CD14-positive monocyte (primary cell): ENCODE data around the gene DYSF. TPM values are rescaled to one million over a fixed set of nuclear protein-coding genes. Genes with fewer than 3 reads are reported as not detected.

Experiments
- DNase-seq, 3 donors: peaks; one replicate each; pipeline ENCODE4 v3.0.0-alpha.2; 2011 to 2022
- H2AFZ ChIP-seq: 2 replicates; pipeline ENCODE4 v1.6.0; 2012; ENCODE audit warnings: mild to moderate bottlenecking, low read depth, low read length, inconsistent platforms; ENCODE audit not compliant: insufficient read depth, poor library complexity, severe bottlenecking
- H3K27ac ChIP-seq, 2 donors: 1 replicate in 1 of 2; 2 replicates in 1 of 2; pipeline ENCODE4 v1.5.1; 2012 to 2013; ENCODE audit warnings: low read length in 2 of 2, control low read depth in 1 of 2, inconsistent platforms in 1 of 2, low read depth in 1 of 2, mild to moderate bottlenecking in 1 of 2
- H3K27me3 ChIP-seq, 2 donors: one replicate each; pipeline versions ENCODE4 v1.6.0 to v1.6.1; 2011 to 2013; ENCODE audit warnings: low read length in 2 of 2; ENCODE audit not compliant: control insufficient read depth in 2 of 2, insufficient read depth in 2 of 2
- H3K36me3 ChIP-seq, 2 donors: replicated peaks in 1 of 2; 1 replicate in 1 of 2; 2 replicates in 1 of 2; pipeline versions ENCODE4 v1.5.1 to v1.6.1; 2012 to 2013; ENCODE audit warnings: low read length in 2 of 2, control low read depth in 1 of 2, inconsistent platforms in 1 of 2, mild to moderate bottlenecking in 1 of 2; ENCODE audit not compliant: insufficient read depth in 2 of 2, control insufficient read depth in 1 of 2
- H3K4me1 ChIP-seq, 2 donors: 1 replicate in 1 of 2; 2 replicates in 1 of 2; pipeline versions ENCODE4 v1.5.1 to v1.6.1; 2012 to 2013; ENCODE audit warnings: low read length in 2 of 2, control low read depth in 1 of 2, inconsistent platforms in 1 of 2, mild to moderate bottlenecking in 1 of 2, moderate library complexity in 1 of 2; ENCODE audit not compliant: insufficient read depth in 2 of 2, control insufficient read depth in 1 of 2
- H3K4me2 ChIP-seq: replicated peaks from 2 replicates; pipeline ENCODE3; 2012; ENCODE audit warnings: low read length, moderate library complexity, mild to moderate bottlenecking; ENCODE audit not compliant: poor library complexity, severe bottlenecking; ENCODE audit errors: extremely low read depth
- H3K4me3 ChIP-seq, 3 experiments: fragments of 200-600 bp in 1 of 3; sonication (generic) in 1 of 3; replicated peaks in 1 of 3; 1 replicate in 2 of 3; 2 replicates in 1 of 3; pipeline ENCODE4 v1.5.1; 2011 to 2013; ENCODE audit warnings: low read length in 3 of 3, mild to moderate bottlenecking in 3 of 3, control low read depth in 2 of 3, low read depth in 2 of 3, inconsistent platforms in 1 of 3, moderate library complexity in 1 of 3
- H3K79me2 ChIP-seq: 2 replicates; pipeline ENCODE4 v1.6.0; 2012; ENCODE audit warnings: mild to moderate bottlenecking, control low read depth, inconsistent platforms, low read length, moderate library complexity; ENCODE audit not compliant: insufficient read depth
- H3K9ac ChIP-seq: 2 replicates; pipeline ENCODE4 v1.6.0; 2017; ENCODE audit warnings: low read length, mild to moderate bottlenecking; ENCODE audit not compliant: insufficient read depth, poor library complexity, severe bottlenecking
- H3K9me3 ChIP-seq, 2 donors: replicated peaks in 1 of 2; 1 replicate in 1 of 2; 2 replicates in 1 of 2; pipeline versions ENCODE4 v1.5.1 to v1.6.1; 2012 to 2013; ENCODE audit warnings: low read length in 2 of 2, control low read depth in 1 of 2; ENCODE audit not compliant: control insufficient read depth in 1 of 2, insufficient read depth in 1 of 2
- H4K20me1 ChIP-seq: 2 replicates; pipeline ENCODE4 v1.6.0; 2012; ENCODE audit warnings: mild to moderate bottlenecking, low read length, control low read depth, moderate library complexity; ENCODE audit not compliant: insufficient read depth
- H3K27ac Mint-ChIP-seq, 7 donors: one replicate each; pipeline ENCODE4 v1.8.0; 2020; ENCODE audit warnings: mild to moderate bottlenecking in 7 of 7, mixed read lengths in 7 of 7, moderate library complexity in 6 of 7, inconsistent platforms in 2 of 7
- H3K27me3 Mint-ChIP-seq, 3 donors: one replicate each; pipeline ENCODE4 v1.8.0; 2021 to 2022; ENCODE audit warnings: low read depth in 3 of 3, mild to moderate bottlenecking in 3 of 3, mixed read lengths in 3 of 3, moderate library complexity in 3 of 3, inconsistent platforms in 1 of 3
- H3K36me3 Mint-ChIP-seq, 2 donors: one replicate each; pipeline ENCODE4 v1.8.0; 2020; ENCODE audit warnings: mixed read lengths in 2 of 2, inconsistent platforms in 1 of 2, mild to moderate bottlenecking in 1 of 2
- H3K4me1 Mint-ChIP-seq: one replicate; pipeline ENCODE4 v1.8.0; 2020; ENCODE audit warnings: mild to moderate bottlenecking, mixed read lengths
- H3K4me3 Mint-ChIP-seq, 2 donors: one replicate each; pipeline ENCODE4 v1.8.0; 2020; ENCODE audit warnings: mild to moderate bottlenecking in 2 of 2, mixed read lengths in 2 of 2, moderate library complexity in 1 of 2
- H3K9me3 Mint-ChIP-seq, 7 donors: one replicate each; pipeline ENCODE4 v1.8.0; 2020 to 2022; ENCODE audit warnings: mixed read lengths in 7 of 7, mild to moderate bottlenecking in 6 of 7, moderate library complexity in 6 of 7, inconsistent platforms in 2 of 7
- CTCF ChIP-seq: fragments of 200-600 bp; IDR thresholded peaks from one replicate; pipeline ENCODE4 v1.8.0; 2022; ENCODE audit warnings: antibody characterized with exemption, mild to moderate bottlenecking
- WGBS: methylation state at CpG from one replicate; pipeline ENCODE4 v1.1.5; 2013; ENCODE audit warnings: missing lambda C conversion rate; ENCODE audit not compliant: insufficient coverage; 5-methylcytosine and 5-hydroxymethylcytosine counted together
- intact Hi-C, 2 donors: fragments of 100-400 bp; cut with micrococcal nuclease; formaldehyde crosslinking; loops; one replicate each; pipeline versions ENCODE4 v1.15.0 to v1.15.1; 2023
- polyA plus RNA-seq, 3 donors: library from polyadenylated mRNA; depleted of rRNA in 1 of 3; unstranded in 2 of 3; stranded (reverse) in 1 of 3; fragments of 300-500 nt in 2 of 3; fragments of >200 nt in 1 of 3; fragmentation: Illumina TruSeq in 2 of 3; gene quantifications; 1 replicate in 2 of 3; 2 replicates in 1 of 3; pipeline ENCODE4 v1.2.3, GENCODE V29; 2012 to 2021

The DYSF gene
- polyA plus RNA-seq, 3 donors: 16.1 to 72.5 (median 31.2) TPM

- Mint-ChIP-seq H3K27ac (peak overlapping the region in 1 of 7 donors; percentile 39), H3K27me3 (no peaks in the 10 kb centered on the region), H3K4me3 (no peak overlapping the region), H3K4me1 (peaks cover 7% of the 10 kb centered on the region), H3K36me3 (peaks cover 59 to 74% of the 10 kb centered on the region in 2 donors), H3K9me3 (no peaks in the 10 kb centered on the region)
- no peak for TF ChIP-seq CTCF
- Histone ChIP-seq H2AFZ (no peak overlapping the region), H3K4me1 (peaks cover under 1 to 4% of the 10 kb centered on the region in 2 donors), H3K36me3 (peaks cover 42 to 91% of the 10 kb centered on the region in 2 donors), H3K4me3 (no peak overlapping the region), H3K27me3 (no peaks in the 10 kb centered on the region), H4K20me1 (peaks cover 100% of the 10 kb centered on the region), H3K9me3 (no peaks in the 10 kb centered on the region), H3K4me2 (no peak overlapping the region), H3K27ac (no peak overlapping the region), H3K79me2 (peaks cover 49% of the 10 kb centered on the region), H3K9ac (no peak overlapping the region)
- DNase-seq: no peak
- intact Hi-C loops: loop anchor here (5.0 to 10.0 kb wide), 2 partner anchors 200 to 203 kb away; no protein-coding TSS in a partner anchor
- WGBS: 95% methylated on average over 8 of the region's 9 CpGs
These were observed 51.9 kb downstream of the DYSF start for GRCh38 chr2:71505086-71505769.

GRCh38 chr2:71505770-71506140 lies 52.4 kb downstream of the DYSF start:
- peaks cover 48% of the 10 kb centered on the region for H3K79me2 ChIP-seq
- peaks cover 100% of the 10 kb centered on the region for H4K20me1 ChIP-seq
- H2AFZ ChIP-seq: no peak overlapping the region
- H3K4me3 ChIP-seq: no peak overlapping the region
- no peaks in the 10 kb centered on the region for H3K9me3 Mint-ChIP-seq
- H3K9me3 ChIP-seq: no peaks in the 10 kb centered on the region
- no peak for DNase-seq
- no peak overlapping the region for H3K4me3 Mint-ChIP-seq
- peaks cover 2% of the 10 kb centered on the region for H3K4me1 Mint-ChIP-seq
- H3K27ac ChIP-seq: no peak overlapping the region
- H3K36me3 ChIP-seq: peaks cover 42 to 95% of the 10 kb centered on the region in 2 donors
- H3K27me3 Mint-ChIP-seq: no peaks in the 10 kb centered on the region
- no peak overlapping the region for H3K9ac ChIP-seq
- H3K27ac Mint-ChIP-seq: peak overlapping the region in 1 of 7 donors; percentile 39
- H3K27me3 ChIP-seq: no peaks in the 10 kb centered on the region
- no peak overlapping the region for H3K4me2 ChIP-seq
- peaks cover 64 to 77% of the 10 kb centered on the region in 2 donors for H3K36me3 Mint-ChIP-seq
- TF ChIP-seq CTCF: no peak
- no peaks in the 10 kb centered on the region for H3K4me1 ChIP-seq
- 100% methylated on average over 6 of the region's 8 CpGs for WGBS
- intact Hi-C loops: loop anchor here (5.0 to 10.0 kb wide), 2 partner anchors 201 to 203 kb away; no protein-coding TSS in a partner anchor
